Dedifferentiated amniotic fluid mesenchymal stem cell (primary cell): ENCODE measurements around the gene ELL.

Experiments
- DNase-seq: peaks from one replicate; pipeline ENCODE4 v3.0.0-alpha.2; 2016; ENCODE audit errors: extremely low spot score

ELL gene

DNA sequence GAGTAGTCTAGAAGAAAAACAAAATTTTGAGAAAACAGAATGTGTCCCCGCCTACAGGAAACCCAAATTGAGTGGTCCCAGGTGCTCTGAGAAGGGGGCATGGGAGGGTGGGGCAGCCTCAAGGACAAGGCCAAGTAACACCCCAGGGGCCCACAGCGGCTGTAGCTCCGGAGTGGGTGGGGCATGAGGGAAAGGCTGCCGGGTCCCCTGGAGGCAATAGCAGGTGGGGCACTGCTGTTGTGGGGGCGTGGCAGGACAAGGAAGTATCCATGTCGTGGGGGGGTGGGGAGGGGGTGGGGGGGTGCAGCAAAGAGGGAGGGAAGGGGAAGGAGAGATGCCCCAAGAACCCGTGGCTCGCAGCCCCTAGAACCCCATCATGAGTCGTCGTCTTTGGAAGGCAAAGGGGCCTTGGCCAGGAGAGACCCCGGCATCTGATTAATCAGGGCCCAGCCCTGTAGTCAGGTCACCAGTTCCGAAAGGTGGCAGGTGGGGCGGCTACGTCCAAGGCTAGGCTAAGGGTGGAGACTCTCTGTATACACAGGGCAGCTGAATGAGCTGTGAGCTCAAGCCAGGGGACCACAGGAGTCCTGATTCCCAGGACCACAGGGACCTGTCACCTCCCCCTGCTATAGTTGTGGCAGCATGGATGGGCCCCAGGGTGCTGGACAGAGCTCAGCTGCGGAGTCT lies 76.5 kb downstream of the ELL start:
- DNase-seq = no peak

DNA sequence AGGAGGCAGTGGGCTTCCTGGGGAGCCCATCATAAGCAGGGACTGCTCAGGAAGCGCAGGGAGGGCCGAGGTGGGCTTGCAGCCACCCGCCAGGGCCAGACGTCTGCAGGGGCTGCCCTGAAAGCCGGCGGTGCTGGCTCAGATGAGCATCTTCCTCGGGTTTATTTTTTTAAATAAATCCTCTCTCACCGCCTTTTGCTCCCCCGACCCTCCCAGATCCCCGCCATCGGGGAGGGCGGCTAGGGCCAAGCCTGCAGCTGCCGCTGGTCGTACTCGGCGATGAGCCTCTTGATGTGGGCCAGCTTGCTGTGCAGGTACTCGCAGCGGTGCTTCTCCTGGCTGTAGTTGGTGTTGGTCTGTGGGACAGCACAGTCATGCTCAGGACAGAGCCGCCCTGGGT lies 77.4 kb downstream of the ELL start:
- DNase-seq = no peak

DNA sequence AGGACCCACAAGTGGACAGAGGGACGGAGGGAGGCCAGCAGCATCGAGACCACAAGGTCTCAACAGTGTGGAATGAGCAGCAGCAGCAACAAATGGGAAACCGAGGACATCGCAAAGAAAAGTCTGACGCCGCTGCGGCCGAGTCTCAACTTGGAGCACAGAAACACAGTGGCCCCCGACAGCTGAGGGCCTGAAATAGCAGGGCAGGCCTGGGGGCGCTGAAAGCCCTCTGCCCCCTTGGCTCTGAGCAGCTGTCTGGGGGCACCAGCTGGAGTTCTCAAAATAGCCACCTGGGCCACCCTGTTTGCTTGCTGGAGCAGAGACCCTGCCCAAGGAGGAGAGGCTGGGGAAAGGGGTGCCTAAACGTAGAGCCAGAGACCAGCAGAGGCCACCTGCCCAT lies 78.0 kb downstream of the ELL start:
- DNase-seq = no peak

DNA sequence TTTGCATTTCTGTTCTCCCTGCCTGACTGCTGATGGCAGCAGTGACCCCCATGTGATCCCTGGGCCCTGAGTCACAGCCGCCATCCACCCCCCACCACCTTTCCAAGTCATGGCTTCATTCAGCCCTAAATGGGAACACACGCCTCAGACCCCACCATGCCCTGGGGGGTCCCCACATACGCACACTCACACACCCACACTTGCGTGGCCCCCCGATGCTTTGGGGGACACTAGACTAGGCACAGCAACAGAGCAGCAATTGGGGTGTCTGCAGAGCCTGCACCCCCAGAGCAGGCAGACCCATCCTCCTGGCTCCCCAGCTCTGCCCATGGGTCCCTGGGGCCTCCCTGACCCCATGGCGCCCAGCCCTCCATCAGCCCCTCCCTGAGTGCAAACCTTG lies 78.5 kb downstream of the ELL start:
- DNase-seq = no peak

DNA sequence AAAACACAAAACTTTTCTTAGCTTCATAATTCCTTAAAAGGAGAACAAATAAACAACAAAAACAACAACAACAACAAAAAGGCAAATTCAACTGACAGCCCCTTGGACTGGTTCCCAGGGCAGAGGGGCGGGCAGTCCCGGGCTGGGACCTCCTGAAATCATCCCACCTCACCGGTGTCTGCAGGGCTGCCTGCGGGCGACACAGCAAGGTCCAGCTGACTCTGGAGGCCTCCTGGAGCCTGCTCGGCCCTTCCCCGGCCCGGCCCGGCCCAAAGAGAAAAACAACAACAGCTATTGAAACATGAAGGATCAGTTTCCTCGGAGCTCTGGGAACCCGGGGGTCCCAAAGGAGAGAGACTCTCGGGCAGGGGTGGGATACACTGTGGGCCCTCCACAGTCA lies 78.9 kb downstream of the ELL start:
- no peak for DNase-seq

DNA sequence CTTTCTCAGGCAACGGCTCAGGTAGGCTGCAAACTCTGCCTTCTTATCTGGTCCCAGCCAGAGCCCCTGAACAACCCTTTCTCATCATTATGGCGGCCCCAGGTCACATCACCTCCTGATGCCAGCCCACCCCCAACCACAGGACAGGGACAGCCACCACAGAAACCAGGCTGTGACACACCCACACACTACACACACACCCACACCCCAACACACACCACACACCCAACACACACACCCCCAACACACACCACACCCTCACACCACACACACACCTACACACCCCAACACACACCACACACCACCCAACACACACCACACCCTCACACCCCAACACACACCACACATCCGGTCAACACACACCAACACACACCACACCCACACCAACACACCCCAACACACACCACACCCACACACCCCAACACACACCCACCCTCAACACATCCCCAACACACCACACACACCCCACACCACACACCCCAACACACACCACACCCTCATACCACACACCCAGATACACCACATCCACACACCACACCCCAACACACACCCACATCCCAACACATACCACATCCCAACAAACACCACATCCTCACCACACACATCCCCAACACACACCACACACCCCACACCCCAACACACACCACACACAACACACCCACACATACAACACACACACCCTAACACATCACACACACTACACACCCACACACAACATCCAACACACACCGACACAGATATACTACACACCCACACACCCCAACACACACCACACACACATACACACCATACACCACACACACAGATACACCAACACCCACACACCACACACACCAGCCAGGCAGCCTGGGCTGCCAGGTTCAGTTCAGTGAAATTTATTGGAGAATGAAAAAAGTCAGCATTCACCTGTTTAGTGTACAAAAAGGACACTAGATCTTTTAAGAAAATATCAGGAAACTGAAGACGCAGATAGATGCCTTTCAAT lies 79.8 kb downstream of the ELL start:
- no peak for DNase-seq

DNA sequence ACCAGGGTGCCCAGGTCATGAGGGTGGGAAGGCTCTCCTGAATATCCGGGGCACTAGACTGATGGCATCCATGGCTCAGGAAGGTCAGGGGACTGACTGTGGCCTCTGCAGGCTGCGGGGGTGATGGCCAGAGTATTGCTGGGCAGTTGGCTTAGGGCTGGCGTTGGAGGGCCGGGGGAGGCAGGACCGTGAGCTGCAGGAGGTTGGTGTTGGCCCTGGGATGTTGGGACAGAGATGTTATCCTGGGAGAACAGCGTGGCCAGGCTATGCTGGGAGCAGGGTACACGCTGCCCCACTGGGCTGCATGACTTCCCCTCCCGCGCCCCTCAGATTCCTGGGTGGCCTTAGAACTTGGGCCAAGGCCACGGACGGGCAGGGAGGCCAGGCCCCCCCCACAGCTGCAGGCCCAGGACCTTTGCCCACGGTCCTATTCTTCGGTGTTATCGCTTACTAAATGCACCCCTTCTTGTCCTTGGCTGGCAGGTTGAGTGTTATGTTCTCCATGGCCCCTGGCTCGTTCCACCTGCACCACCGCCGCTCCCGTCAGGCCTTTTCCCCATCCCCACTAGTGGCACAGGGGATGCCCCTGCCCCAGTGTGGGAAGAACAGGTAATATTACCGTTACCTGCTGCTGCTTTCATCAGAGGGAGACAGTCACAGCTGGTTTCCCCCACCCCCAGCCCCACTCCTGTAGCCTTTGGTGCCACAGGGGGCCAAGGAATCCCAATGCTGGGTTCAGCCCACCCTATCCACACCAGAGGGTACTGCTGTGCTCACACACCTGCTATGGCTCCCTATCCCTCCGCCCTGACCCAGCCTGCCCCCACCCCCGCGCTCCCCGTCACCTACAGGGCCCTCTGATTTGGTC lies 80.7 kb downstream of the ELL start:
- DNase-seq = no peak

DNA sequence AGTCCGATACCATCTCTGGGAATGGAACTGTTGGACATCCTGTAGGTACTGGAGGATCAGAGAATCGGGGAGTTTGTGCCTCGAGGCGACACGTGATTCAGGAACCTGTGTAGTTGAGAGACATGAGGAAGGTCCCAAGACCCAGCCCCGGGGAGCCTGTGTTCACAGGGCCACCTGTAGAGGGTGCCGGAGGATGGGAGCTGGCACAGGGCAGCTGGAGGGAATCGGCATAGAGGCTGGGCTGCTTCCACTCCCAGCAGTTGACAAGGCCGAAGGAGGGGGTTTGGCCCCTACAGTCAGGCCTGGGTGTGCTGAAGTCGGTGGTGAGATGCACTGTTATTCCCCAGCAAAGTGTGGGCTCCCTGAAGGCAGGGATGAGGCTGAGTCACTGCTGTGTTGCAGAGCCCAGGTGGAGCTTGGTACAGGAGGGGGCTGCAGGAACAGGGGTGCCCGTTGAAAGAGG lies 81.4 kb downstream of the ELL start:
- no peak for DNase-seq

DNA sequence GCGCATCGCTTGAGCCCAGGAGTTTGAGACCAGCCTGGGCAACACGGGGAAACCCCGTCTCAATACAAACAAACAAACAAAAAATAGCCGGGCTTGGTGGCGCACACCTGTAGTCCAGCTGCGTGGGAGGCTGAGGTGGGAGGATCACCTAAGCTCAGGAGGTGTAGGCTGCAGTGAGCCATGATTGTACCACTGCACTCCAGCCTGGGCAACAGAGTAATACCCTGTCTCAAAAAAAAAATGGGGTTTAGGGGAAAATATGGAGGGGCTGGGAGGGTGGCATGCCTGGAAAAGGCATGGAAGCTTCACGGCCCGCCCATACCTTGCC lies 82.0 kb downstream of the ELL start:
- DNase-seq = no peak

DNA sequence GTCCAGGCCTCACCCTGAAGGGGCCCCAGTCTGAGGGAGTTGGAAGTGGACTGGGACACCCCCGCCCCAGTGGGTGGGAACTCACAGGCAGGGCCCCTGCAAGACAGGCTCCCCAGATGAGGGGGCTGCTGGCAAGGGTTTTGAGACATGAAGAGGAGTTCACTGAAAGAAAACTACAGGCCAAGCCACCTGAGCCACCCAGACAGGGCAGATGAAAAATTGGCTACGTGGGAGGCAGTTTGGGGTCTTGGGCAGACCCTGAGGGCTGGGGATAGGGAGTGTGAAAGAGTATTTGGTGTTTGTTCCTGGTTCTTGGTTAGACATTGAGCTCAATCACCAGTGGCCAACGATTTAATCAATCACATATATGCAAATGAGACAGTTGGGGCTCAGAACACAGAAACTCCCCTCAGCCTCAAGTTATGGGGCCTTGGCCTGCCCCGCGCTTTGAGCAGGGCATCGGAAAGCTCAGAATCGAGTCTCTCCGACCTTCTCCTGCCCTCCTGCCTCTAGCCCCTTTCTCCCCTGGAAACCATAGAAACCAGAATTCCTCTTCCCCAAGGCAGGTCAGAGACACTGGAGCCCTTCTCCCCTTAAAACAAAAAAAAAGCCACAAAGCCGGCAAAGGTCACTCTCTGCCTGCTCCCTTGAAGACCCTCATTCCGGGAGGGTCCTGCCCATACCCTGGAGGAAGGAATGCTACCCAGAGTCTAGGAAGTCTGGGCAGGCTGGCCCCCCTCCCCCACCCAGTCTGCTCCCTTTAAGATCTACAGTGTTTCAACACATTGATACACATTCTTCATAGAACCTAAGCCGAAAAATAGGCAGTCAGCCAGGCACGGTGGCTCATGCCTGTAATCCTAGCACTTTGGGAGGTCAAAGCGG lies 82.6 kb downstream of the ELL start:
- DNase-seq = no peak

DNA sequence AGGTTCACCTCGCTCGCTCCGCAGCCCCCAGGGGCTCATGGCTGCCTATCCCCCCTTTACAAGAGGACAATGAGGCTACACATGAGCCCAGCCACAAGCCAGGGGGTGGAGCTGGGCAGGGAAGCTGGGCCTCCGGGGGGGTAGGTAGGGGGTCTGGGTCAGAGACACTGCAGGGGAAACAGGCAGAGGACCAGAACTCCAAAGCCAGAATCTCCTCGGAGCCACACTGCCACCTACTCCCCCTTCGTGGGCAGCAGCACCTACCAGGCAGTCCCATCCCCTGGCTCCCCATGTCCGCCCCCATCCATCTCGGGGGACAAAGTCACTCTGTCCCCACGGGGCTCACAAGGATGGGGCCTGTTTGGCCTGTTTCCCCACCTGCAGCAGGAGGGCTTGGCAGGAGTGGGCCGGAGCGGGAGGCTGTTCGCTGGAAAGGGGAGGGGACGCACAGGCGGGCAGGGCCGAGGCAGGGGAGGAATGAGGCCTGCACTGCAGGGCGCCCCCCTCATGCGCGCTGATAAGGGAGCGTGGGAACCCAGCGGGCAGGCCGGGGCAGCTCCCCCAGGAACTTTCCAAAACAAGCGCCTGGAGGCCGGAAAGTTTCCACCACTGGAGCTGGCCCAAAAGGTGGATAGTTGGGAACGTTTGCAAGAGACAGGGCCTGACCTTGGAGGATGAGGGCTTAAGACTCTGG lies 83.4 kb downstream of the ELL start:
- DNase-seq = no peak

DNA sequence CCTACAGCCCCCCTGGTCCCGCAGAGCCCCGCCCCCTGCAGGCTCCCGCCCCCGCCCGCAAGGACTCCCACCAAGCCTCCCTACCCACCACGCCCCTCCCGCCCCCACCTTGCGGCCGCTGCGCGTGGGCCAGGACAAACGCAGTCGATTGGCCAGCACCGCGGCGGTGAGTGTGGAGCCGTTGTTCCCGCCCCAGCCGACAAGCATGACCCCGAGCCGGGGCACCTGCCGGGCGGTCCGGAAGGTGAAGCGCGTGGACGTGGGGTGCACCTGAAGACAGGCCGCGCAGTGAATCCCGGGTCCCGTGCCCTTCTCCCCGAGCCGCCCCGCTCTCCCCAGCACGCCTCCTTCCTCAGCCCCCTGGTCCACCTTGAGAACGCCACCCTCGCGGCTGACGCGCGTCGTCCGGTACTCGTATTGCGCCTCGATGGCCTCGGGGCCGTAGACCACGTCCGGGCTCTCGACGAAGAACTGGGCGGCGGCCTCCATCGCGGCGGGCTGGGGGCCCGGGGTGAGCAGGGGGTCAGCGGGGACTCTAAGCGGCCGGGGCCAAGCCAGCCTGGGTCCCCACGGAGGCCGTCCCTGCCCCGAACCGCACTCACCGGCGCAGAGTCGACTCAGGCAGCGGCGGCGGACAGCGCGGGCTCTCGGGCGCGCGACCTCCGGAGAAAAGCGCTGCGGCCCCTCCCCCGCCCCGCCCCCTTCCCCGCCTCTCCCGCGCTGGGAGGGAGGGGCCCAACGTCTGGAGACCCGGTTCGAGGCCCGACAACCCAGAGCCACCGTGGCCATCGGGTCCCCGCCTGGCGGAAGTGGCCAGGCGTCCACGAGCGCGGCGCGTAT lies 84.2 kb downstream of the ELL start, which contains the start of gene ISYNA1:
Gene ISYNA1, minus strand, starts transcription at position 643 of the 840 bp plus-strand sequence. Its CDS starts 154 bp downstream, at position 489.
- no peak for DNase-seq

DNA sequence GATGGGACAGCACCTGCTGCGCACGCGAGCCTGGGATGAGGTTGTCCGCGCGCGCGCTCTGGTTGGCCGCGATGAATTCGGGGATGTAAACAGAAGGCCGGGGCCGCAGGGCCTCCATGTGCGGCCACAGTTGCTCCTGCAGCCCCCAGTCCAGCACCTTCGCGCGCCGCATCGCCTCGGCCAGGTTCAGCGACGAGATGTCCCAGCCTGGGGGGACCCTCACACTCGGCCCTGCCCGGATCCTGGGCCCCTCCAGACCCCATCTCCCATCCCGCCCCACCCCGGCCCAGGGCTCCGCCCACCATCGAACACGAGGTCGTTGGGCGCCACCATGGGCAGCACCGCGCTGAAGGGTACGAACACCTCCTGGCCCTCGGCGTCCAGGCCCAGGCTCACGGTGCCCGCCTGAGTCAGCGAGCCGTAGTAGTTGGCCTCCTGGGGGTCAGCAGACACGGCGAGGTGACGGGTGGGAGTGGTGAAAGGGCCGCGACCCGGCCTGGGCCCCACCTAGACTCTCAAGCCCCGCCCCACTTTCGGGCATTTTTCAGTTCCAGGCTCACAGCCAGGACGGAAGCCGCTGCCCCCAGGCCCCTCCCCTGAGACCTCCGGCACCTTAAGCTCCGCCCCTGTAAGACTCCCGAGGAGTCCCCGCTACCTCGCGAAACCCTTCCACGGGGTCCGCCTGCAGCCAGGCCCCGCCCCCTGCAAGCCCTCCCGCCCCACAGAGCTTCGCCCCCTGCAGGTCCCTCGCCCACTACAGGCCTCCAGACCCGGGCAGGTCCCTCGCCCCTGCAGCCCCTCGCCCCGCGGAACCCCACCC lies 85.0 kb downstream of the ELL start:
- peak; percentile 25 for DNase-seq

DNA sequence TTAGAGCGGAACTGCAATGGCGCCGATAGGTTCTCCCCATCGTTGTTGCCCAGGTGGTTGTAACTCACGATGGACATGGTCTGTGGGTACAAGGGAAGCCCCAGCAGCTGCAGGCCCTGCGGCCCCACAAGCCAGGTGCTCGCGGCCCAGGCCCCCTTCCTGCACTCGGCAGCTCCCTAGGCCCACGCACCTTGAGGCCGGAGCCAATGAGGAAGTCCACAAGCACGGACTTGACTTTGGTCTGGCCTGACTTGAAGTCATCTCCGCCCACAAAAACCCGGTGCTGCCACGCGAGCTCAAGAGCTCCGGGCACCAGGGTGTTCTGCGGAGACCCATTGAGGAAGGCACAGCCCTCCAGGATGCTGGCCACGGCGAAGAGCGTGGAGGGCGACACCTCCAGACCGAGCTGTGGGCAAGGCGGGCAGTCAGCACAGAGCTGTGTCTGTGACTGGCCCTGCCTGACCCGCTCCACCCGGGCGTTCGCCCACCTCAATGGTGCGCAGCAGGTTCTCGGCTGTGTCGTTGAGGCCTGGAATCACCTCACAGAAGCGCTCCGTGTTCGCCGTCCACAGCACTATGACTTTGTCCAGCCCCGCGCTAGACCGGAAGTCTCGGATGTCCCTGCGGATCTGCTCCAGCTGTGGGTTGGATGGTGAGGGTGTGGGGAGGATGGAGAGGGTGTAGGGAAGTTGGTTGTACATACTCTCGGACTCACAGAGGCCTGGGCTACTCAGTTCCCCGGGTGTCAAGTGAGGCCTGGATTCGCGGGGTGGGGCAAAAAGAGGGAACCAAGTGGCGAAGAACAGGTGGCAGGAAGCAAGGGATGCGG lies 85.8 kb downstream of the ELL start:
- no peak for DNase-seq

DNA sequence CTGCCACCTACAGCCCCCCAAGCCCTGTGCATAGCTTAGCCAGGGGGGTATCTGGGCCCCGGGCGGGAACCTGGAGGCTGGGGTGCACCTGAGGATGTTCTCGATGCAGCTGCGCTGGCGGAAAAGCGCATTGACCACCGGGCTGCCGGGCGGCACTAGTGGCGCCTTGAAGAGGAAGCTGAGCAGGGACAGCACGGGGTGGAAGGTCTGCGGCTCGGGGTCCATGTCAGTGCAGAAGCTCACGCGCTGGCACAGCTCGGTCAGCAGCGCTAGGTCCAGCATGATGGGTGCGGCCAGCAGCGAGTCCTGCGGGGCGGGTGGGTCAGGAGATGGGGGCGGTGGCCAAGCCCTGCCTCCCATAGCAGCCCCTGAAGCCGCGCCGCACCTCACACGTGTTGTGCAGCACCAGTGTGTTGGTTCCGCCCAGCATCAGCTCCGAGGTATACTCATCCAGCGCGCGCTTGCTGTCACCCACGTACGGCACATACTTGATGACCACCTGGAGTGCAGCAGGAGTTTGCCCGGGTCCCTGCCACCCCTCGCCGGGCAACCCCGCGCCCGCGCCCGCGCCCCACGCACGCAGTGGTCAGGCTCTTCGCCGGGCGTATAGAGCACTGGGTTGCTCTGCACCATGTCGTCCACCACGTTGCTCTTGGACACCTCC lies 86.6 kb downstream of the ELL start:
- DNase-seq = no peak

DNA sequence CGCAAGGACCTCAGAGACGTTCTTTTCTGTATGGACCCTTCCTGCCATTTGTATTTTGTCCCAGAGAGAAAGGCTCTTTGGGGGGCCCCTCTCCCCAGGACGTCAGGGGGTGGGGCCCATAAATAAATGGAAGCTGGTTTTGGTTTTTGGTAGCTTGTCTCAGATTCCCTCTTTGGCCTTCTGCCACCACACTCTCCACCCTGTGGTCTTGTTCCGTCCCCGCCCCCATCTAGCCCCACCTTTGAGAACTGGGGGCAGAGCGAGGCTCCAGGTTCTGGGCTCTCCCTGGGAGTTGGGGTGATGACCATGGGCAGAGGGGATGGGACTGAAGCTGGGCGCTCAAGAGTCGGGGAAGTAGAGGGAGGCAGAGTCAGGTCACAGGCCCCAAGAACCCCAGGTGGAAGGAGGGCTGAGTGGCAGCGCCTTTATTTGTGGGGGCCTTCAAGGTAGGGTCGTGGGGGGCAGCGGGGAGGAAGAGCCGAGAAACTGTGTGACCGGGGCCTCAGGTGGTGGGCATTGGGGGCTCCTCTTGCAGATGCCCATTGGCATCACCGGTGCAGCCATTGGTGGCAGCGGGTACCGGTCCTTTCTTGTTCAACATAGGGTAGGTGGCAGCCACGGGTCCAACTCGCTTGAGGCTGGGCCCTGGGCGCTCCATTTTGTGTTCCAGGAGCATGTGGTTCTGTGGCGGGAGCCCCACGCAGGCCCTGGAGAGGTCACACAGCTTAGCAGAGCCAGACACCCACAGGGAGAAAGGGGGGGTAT lies 87.3 kb downstream of the ELL start:
- no peak for DNase-seq
